Measurements from ENCODE around the gene TFB2M.
"Not testable (repeated sequence)": the region's sequence is repeated elsewhere in the genome, so short reads cannot be mapped to it uniquely, and the experiment has no call there.

Gene TFB2M

GRCh38 chr1:246582301-246583055, 16.4 kb upstream of the TFB2M start:
- DNase-seq = no peak

- DNase-seq = no peak
Measured at GRCh38 chr1:246580497-246581370, 14.7 kb upstream of the TFB2M start.

- no peak for DNase-seq
Measured at GRCh38 chr1:246579818-246580217, 13.8 kb upstream of the TFB2M start.

GRCh38 chr1:246577720-246578106, 11.7 kb upstream of the TFB2M start:
- DNase-seq = no peak

GRCh38 chr1:246577082-246577719, 11.1 kb upstream of the TFB2M start:
- no peak for DNase-seq

GRCh38 chr1:246576709-246577032, 10.6 kb upstream of the TFB2M start:
- DNase-seq = no peak

GRCh38 chr1:246573491-246573890, 7.4 kb upstream of the TFB2M start:
- DNase-seq = no peak

GRCh38 chr1:246572785-246573184, 6.7 kb upstream of the TFB2M start:
- DNase-seq = no peak

GRCh38 chr1:246571953-246572352, 5.9 kb upstream of the TFB2M start:
- DNase-seq = no peak

- DNase-seq = not testable (repeated sequence)
Measured at GRCh38 chr1:246571309-246571708, 5.2 kb upstream of the TFB2M start.

- DNase-seq = no peak
Measured at GRCh38 chr1:246569248-246570238, 3.5 kb upstream of the TFB2M start.

- DNase-seq = no peak
Measured at GRCh38 chr1:246567646-246568235, 1.7 kb upstream of the TFB2M start.

GRCh38 chr1:246566813-246567645, 968 bp upstream of the TFB2M start:
- peak; percentile 2 for DNase-seq

GRCh38 chr1:246565751-246566127, 322 bp downstream of the TFB2M start:
- peak; percentile 16 for DNase-seq

GRCh38 chr1:246564839-246565750, 966 bp downstream of the TFB2M start:
- no peak for DNase-seq

GRCh38 chr1:246560833-246561232, 5.2 kb downstream of the TFB2M start:
- not testable (repeated sequence) for DNase-seq

- no peak for DNase-seq
Measured at GRCh38 chr1:246559310-246559709, 6.8 kb downstream of the TFB2M start.

GRCh38 chr1:246558041-246558440, 8.0 kb downstream of the TFB2M start:
- no peak for DNase-seq

GRCh38 chr1:246554201-246554600, 11.9 kb downstream of the TFB2M start:
- DNase-seq = no peak

GRCh38 chr1:246552110-246552509, 14.0 kb downstream of the TFB2M start:
- no peak for DNase-seq
